Osteoblast (primary cell): Measurements from ENCODE around the gene AKT3. TPM values are rescaled to one million over a fixed set of nuclear protein-coding genes. Genes with fewer than 3 reads are reported as not detected.
"Not testable (repeated sequence)": the region's sequence is repeated elsewhere in the genome, so short reads cannot be mapped to it uniquely, and the experiment has no call there.

ENCODE experiments used
- DNase-seq: peaks from one replicate; pipeline ENCODE4 v3.0.0; 2011; ENCODE audit warnings: low spot score, mixed read lengths; ENCODE audit not compliant: insufficient read length; ENCODE audit errors: missing footprints
- H2AFZ ChIP-seq: 2 replicates; pipeline ENCODE4 v1.6.0; 2011; ENCODE audit warnings: mild to moderate bottlenecking, low read length
- H3K27ac ChIP-seq: 2 replicates; pipeline ENCODE4 v1.5.1; 2011; ENCODE audit warnings: mild to moderate bottlenecking, low read depth, low read length, moderate library complexity
- H3K27me3 ChIP-seq: 2 replicates; pipeline ENCODE4 v1.6.0; 2012; ENCODE audit warnings: mild to moderate bottlenecking, control low read depth, inconsistent platforms, low read length, moderate library complexity; ENCODE audit not compliant: insufficient read depth
- H3K36me3 ChIP-seq: 2 replicates; pipeline ENCODE4 v1.5.1; 2011; ENCODE audit warnings: mild to moderate bottlenecking, low read length, control low read depth, moderate library complexity; ENCODE audit not compliant: insufficient read depth
- H3K4me1 ChIP-seq: 2 replicates; pipeline ENCODE4 v1.5.1; 2011; ENCODE audit warnings: mild to moderate bottlenecking, low read length, control low read depth, moderate library complexity; ENCODE audit not compliant: insufficient read depth
- H3K4me2 ChIP-seq: 2 replicates; pipeline ENCODE4 v1.6.0; 2011; ENCODE audit warnings: mild to moderate bottlenecking, low read length; ENCODE audit not compliant: insufficient read depth
- H3K4me3 ChIP-seq: fragments of 200-600 bp; sonication (generic); 3 replicates; pipeline ENCODE4 v1.5.1; 2012; ENCODE audit warnings: mild to moderate bottlenecking, low read length, inconsistent platforms; ENCODE audit not compliant: insufficient read depth
- H3K79me2 ChIP-seq: 2 replicates; pipeline ENCODE4 v1.6.0; 2012; ENCODE audit warnings: mild to moderate bottlenecking, low read length, control low read depth, inconsistent platforms; ENCODE audit not compliant: insufficient read depth
- H3K9me3 ChIP-seq: 2 replicates; pipeline ENCODE4 v1.5.1; 2011; ENCODE audit warnings: low read depth, low read length, control low read depth
- H4K20me1 ChIP-seq: 2 replicates; pipeline ENCODE4 v1.6.0; 2012; ENCODE audit warnings: mild to moderate bottlenecking, low read length, control low read depth; ENCODE audit not compliant: insufficient read depth
- total RNA-seq: library from RNA; depleted of rRNA; stranded (reverse); fragments of >200 nt; gene quantifications from 2 replicates; pipeline ENCODE4 v1.2.3, GENCODE V29; 2012
- TF ChIP-seq, protein P1 (sequence below): IDR thresholded peaks from 2 replicates; pipeline ENCODE4 v1.5.1; 2011; ENCODE audit warnings: mild to moderate bottlenecking, low read depth, low read length, moderate library complexity; ENCODE audit errors: extremely low read depth

Gene AKT3
- total RNA-seq, 1 donor = 38.7 TPM

DNA sequence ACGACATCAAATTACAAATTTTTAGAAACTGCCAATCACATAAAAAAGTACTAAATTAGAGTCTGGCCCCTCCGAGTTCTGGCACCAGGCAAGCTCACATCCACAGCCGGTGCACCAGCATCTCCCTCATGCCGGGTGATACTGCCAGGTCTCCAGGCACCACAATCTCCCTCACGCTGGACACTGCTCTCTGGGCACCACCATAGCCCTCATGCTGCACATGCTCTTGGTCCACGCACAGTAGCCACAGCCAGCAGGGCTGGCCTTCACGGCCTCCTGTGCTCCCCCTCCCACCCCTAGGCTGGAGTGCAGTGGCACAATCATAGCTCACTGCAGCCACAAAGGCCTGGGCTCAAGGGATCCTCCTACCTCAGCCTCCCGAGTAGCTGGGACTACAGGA lies 65.5 kb downstream of the AKT3 start:
- H3K36me3 ChIP-seq = no peaks in the 10 kb centered on the region
- H3K4me2 ChIP-seq = no peak overlapping the region
- H2AFZ ChIP-seq = no peak overlapping the region
- no peak overlapping the region for H3K27ac ChIP-seq
- H3K79me2 ChIP-seq = peaks cover 46% of the 10 kb centered on the region
- DNase-seq = no peak
- H4K20me1 ChIP-seq = no peaks in the 10 kb centered on the region
- TF ChIP-seq, protein P1, sequence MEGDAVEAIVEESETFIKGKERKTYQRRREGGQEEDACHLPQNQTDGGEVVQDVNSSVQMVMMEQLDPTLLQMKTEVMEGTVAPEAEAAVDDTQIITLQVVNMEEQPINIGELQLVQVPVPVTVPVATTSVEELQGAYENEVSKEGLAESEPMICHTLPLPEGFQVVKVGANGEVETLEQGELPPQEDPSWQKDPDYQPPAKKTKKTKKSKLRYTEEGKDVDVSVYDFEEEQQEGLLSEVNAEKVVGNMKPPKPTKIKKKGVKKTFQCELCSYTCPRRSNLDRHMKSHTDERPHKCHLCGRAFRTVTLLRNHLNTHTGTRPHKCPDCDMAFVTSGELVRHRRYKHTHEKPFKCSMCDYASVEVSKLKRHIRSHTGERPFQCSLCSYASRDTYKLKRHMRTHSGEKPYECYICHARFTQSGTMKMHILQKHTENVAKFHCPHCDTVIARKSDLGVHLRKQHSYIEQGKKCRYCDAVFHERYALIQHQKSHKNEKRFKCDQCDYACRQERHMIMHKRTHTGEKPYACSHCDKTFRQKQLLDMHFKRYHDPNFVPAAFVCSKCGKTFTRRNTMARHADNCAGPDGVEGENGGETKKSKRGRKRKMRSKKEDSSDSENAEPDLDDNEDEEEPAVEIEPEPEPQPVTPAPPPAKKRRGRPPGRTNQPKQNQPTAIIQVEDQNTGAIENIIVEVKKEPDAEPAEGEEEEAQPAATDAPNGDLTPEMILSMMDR = no peak
- H3K4me1 ChIP-seq = peaks cover 7% of the 10 kb centered on the region
- no peaks in the 10 kb centered on the region for H3K27me3 ChIP-seq
- H3K9me3 ChIP-seq = no peaks in the 10 kb centered on the region
- H3K4me3 ChIP-seq = no peak overlapping the region

DNA sequence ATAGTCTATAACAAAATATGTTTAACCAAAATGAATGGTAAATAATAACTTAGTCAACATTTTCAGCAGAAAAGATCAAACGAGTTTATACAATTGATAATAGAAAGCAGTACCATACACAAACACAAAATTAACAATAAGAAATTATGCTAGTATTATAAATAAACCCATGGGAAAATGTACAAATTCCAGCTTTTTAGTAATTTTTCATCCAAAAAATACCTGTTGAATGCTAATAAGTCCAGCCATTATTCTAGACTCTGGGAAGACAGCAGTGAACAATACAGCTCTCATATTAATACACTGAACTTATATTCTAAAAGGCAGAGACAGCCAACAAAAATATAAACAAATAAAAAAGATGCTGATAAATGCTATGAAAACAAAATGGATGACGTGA lies 66.3 kb downstream of the AKT3 start:
- TF ChIP-seq, protein P1 = no peak
- H3K27ac ChIP-seq = no peak overlapping the region
- H3K4me2 ChIP-seq = no peak overlapping the region
- no peak overlapping the region for H3K4me3 ChIP-seq
- no peaks in the 10 kb centered on the region for H4K20me1 ChIP-seq
- no peaks in the 10 kb centered on the region for H3K36me3 ChIP-seq
- no peak for DNase-seq
- H3K4me1 ChIP-seq = peaks cover 7% of the 10 kb centered on the region
- peaks cover 43% of the 10 kb centered on the region for H3K79me2 ChIP-seq
- H3K9me3 ChIP-seq = no peaks in the 10 kb centered on the region
- no peaks in the 10 kb centered on the region for H3K27me3 ChIP-seq
- H2AFZ ChIP-seq = no peak overlapping the region

DNA sequence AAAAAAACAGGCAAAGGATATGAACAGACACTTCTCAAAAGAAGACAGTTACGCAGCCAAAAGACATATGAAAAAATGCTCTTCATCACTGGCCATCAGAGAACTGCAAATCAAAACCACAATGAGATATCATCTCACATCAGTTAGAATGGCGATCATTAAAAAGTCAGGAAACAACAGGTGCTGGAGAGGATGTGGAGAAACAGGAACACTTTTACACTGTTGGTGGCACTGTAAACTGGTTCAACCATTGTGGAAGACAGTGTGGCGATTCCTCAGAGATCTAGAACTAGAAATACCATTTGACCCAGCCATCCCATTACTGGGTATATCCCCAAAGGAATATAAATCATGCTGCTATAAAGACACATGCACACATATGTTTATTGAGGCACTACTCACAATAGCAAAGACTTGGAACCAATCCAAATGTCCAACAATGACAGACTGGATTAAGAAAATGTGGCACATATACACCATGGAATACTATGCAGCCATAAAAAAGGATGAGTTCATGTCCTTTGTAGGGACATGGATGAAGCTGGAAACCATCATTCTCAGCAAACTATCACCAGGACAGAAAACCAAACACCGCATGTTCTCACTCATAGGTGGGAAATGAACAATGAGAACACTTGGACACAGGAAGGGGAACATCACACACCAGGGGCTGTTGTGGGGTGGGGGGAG lies 77.5 kb downstream of the AKT3 start:
- not testable (repeated sequence) for H3K4me3 ChIP-seq, H3K4me1 ChIP-seq, H3K9me3 ChIP-seq, H3K36me3 ChIP-seq, DNase-seq, H3K4me2 ChIP-seq, H3K27me3 ChIP-seq, H2AFZ ChIP-seq, H3K27ac ChIP-seq
- H3K79me2 ChIP-seq = peaks cover 59% of the 10 kb centered on the region
- peaks cover 14% of the 10 kb centered on the region for H4K20me1 ChIP-seq

DNA sequence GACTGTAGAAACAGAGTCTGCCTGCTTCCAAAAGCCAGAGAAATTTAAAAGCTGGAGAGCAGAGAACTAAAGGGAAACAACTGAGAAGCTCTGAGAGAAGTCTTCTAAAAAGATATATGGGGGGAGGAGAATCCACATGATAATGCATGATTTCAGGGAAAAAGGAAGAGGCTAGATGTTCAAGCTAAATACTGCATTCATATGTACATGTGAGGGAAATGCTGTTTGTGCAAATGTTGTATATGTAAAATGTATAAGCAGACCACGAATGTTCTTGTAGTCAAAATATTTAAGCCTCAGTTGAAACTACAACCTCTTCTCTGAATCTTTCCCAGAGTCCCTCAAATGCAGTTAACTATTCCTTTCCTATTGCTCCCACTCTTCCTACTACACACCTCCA lies 79.2 kb downstream of the AKT3 start:
- peaks cover 7% of the 10 kb centered on the region for H4K20me1 ChIP-seq
- H3K27me3 ChIP-seq = no peaks in the 10 kb centered on the region
- H3K27ac ChIP-seq = no peak overlapping the region
- no peaks in the 10 kb centered on the region for H3K36me3 ChIP-seq
- TF ChIP-seq, protein P1 = no peak
- no peak overlapping the region for H3K4me2 ChIP-seq
- no peaks in the 10 kb centered on the region for H3K4me1 ChIP-seq
- H3K79me2 ChIP-seq = peaks cover 50% of the 10 kb centered on the region
- no peak overlapping the region for H3K4me3 ChIP-seq
- no peaks in the 10 kb centered on the region for H3K9me3 ChIP-seq
- no peak for DNase-seq
- no peak overlapping the region for H2AFZ ChIP-seq
